GM12873 (cell line): ENCODE measurements around the gene RFT1.

Experiments
- CTCF ChIP-seq: IDR thresholded peaks from 2 replicates; pipeline ENCODE4 v1.5.1; 2012; ENCODE audit warnings: low read depth, mild to moderate bottlenecking, moderate library complexity, low read length, control low read depth; ENCODE audit not compliant: insufficient read depth; ENCODE audit errors: missing control alignments

The RFT1 gene

GRCh38 chr3:53157974-53158580, 27.8 kb upstream of the RFT1 start:
- no peak for TF ChIP-seq CTCF

- TF ChIP-seq CTCF = no peak
These were observed 26.2 kb upstream of the RFT1 start for GRCh38 chr3:53156368-53156834.

GRCh38 chr3:53155760-53156159, 25.5 kb upstream of the RFT1 start:
- TF ChIP-seq CTCF = no peak

GRCh38 chr3:53154881-53155285, 24.6 kb upstream of the RFT1 start:
- TF ChIP-seq CTCF = no peak

GRCh38 chr3:53153980-53154379, 23.7 kb upstream of the RFT1 start:
- TF ChIP-seq CTCF = no peak

GRCh38 chr3:53153264-53153823, 23.1 kb upstream of the RFT1 start:
- TF ChIP-seq CTCF = no peak

GRCh38 chr3:53151870-53152660, 21.8 kb upstream of the RFT1 start:
- TF ChIP-seq CTCF = no peak
